ENCODE results near the gene TNIP1. TPM values are rescaled to one million over a fixed set of nuclear protein-coding genes. Genes with fewer than 3 reads are reported as not detected.
A peak's percentile ranks its signal among the peaks of the same experiment; 100 is the strongest.

The TNIP1 gene
- total RNA-seq, 1 donor from 2014 or later: 110 TPM

GRCh38 chr5:151030056-151030336, 50.8 kb downstream of the TNIP1 start:
- DNase-seq (ENCODE audit: low spot score): no peak
- intact Hi-C loops (cut with DNase I): no loop called here

GRCh38 chr5:151029179-151030055, 51.4 kb downstream of the TNIP1 start:
- DNase-seq (ENCODE audit: low spot score): no peak
- intact Hi-C loops (cut with DNase I): no loop called here

DNA sequence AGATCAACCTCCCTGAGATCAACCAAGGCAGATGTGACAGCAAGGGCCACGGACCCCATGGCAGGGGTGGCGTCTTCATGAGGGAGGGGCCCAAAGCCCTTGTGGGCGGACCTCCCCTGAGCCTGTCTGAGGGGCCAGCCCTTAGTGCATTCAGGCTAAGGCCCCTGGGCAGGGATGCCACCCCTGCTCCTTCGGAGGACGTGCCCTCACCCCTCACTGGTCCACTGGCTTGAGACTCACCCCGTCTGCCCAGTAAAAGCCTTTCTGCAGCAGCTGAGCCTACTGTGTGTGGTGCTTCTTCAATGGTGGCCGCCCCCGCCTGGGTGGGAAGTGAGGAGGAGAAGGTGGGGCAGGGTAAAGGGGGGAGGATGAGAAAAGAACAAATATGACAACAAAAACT, 52.1 kb downstream of the TNIP1 start:
- intact Hi-C loops (cut with DNase I): no loop called here

DNA sequence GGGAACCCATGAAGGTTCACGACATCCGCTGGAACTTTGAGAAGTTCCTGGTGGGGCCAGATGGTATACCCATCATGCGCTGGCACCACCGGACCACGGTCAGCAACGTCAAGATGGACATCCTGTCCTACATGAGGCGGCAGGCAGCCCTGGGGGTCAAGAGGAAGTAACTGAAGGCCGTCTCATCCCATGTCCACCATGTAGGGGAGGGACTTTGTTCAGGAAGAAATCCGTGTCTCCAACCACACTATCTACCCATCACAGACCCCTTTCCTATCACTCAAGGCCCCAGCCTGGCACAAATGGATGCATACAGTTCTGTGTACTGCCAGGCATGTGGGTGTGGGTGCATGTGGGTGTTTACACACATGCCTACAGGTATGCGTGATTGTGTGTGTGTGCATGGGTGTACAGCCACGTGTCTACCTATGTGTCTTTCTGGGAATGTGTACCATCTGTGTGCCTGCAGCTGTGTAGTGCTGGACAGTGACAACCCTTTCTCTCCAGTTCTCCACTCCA, 52.8 kb downstream of the TNIP1 start:
- intact Hi-C loops (cut with DNase I): no loop called here
- no peak for DNase-seq (ENCODE audit: low spot score)

More for the DNA sequence above, 52.1 kb downstream of the TNIP1 start:
- DNase-seq (ENCODE audit: low spot score): no peak

GRCh38 chr5:151026679-151027078, 54.2 kb downstream of the TNIP1 start:
- intact Hi-C loops (cut with DNase I): no loop called here
- no peak for DNase-seq (ENCODE audit: low spot score)

GRCh38 chr5:151026088-151026487, 54.7 kb downstream of the TNIP1 start:
- no peak for DNase-seq (ENCODE audit: low spot score)
- intact Hi-C loops (cut with DNase I): no loop called here

DNA sequence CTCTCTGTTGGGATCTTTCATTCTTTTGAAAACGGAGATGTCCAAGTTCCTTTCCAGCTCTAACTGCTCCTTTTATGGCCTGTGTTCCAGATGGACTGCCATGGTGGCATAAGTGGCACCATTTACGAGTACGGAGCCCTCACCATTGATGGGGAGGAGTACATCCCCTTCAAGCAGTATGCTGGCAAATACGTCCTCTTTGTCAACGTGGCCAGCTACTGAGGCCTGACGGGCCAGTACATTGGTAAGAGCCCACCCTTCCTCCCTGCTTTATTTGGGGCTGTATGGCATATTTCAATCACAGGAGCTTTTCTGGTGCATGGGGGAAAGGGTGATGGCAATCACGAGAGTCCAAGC, 55.6 kb downstream of the TNIP1 start:
- DNase-seq (ENCODE audit: low spot score): no peak
- intact Hi-C loops (cut with DNase I): loop anchor here (2.0 kb wide), 1 partner anchor 14 kb away; no protein-coding TSS in a partner anchor

GRCh38 chr5:151024440-151025249, 56.2 kb downstream of the TNIP1 start:
- intact Hi-C loops (cut with DNase I): loop anchor here (2.0 to 5.0 kb wide), 2 partner anchors 14 to 367 kb away; no protein-coding TSS in a partner anchor
- no peak for DNase-seq (ENCODE audit: low spot score)

GRCh38 chr5:151023651-151024050, 57.2 kb downstream of the TNIP1 start:
- peak; percentile 85 for DNase-seq (ENCODE audit: low spot score)
- intact Hi-C loops (cut with DNase I): loop anchor here (1.0 to 5.0 kb wide), 3 partner anchors 15 to 366 kb away; no protein-coding TSS in a partner anchor

- intact Hi-C loops (cut with DNase I): loop anchor here (1.0 to 5.0 kb wide), 2 partner anchors 77 to 366 kb away; no protein-coding TSS in a partner anchor
- DNase-seq (ENCODE audit: low spot score): peak; percentile 85
Measured at GRCh38 chr5:151023047-151023615, 57.7 kb downstream of the TNIP1 start.

- intact Hi-C loops (cut with DNase I): loop anchor here (1.0 to 5.0 kb wide), 2 partner anchors 76 to 365 kb away; no protein-coding TSS in a partner anchor
- no peak for DNase-seq (ENCODE audit: low spot score)
Measured at GRCh38 chr5:151022511-151023018, 58.3 kb downstream of the TNIP1 start.

- intact Hi-C loops (cut with DNase I): loop anchor here (5.0 kb wide), 1 partner anchor 364 kb away; no protein-coding TSS in a partner anchor
- DNase-seq (ENCODE audit: low spot score): no peak
Measured at GRCh38 chr5:151021746-151022145, 59.1 kb downstream of the TNIP1 start.

DNA sequence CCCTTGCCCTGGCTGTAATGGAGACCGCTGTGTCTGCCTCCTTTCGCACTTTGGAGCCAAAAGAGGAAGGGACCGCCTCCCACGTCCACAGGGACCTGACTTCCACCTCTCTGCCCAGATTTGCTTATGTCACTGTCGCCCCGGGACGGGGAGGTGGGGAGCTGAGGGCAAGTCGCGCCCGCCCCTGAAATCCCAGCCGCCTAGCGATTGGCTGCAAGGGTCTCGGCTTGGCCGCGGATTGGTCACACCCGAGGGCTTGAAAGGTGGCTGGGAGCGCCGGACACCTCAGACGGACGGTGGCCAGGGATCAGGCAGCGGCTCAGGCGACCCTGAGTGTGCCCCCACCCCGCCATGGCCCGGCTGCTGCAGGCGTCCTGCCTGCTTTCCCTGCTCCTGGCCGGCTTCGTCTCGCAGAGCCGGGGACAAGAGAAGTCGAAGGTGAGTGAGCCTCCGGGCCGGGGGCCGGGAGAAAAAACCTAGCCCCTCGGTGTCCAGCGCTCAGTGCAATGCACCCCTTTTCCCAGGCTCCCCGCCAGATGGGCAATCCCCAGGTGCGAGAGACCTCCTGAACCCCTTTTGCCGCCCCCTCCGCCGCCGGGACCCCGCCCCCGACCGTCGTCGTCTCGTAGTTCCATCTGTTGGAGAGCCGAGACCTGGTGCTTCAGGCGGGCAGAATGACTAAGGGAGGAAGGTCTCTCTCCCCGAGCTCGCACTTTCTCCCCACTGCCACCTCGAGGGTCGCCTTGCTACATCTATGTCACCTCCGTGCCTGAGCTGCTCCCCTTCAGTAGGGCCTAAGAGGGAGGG, 60.3 kb downstream of the TNIP1 start, which contains the start of gene GPX3:
TSS of gene GPX3 (plus strand) at position 288 of the 807 bp plus-strand sequence. CDS start at position 352, 64 bp downstream.
- intact Hi-C loops (cut with DNase I): loop anchor here (5.0 kb wide), 1 partner anchor 363 kb away; no protein-coding TSS in a partner anchor
- DNase-seq (ENCODE audit: low spot score): peak; percentile 97

DNA sequence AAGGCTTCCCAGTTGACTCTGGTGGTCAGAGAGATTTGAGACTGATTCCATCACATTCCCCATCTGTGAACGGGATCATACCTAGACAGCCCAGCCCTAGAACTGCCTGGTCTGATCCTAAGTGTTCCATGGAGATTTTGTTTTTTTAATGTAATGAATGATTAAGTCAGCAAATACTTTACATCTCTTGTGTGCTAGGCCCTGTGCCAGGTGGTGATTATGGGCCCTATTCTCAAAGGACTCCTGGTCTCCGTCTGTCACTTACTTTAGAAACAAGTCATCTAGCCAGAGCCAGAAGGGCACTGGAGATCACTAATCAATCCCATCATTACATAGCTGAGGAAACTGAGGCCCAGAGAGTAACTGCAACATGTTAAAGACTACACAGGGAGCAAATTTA, 61.5 kb downstream of the TNIP1 start:
- DNase-seq (ENCODE audit: low spot score): no peak
- intact Hi-C loops (cut with DNase I): no loop called here

DNA sequence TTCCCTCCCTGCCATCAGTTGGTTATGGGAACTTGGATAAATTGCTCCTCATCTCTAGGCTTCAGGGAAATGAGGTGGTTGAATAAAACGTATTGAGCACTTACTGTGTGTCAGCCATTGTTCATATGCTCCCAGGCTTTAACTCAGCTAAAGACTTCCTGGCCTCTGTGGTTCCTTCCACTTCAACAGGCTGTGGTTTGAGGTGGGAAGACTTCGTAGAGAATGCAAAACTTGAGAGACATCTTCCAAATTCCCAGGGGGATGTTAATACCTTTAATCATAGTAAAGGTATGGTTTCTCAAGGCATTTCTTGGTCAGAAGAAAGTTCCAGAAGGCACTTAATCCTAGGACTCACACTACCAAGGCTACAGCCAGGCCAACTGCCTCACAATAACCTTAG, 62.0 kb downstream of the TNIP1 start:
- intact Hi-C loops (cut with DNase I): no loop called here

GRCh38 chr5:151017897-151018296, 62.9 kb downstream of the TNIP1 start:
- intact Hi-C loops (cut with DNase I): no loop called here
- DNase-seq (ENCODE audit: low spot score): no peak

More for the DNA sequence above, 62.0 kb downstream of the TNIP1 start:
- no peak for DNase-seq (ENCODE audit: low spot score)

GRCh38 chr5:151016700-151017099, 64.1 kb downstream of the TNIP1 start:
- no peak for DNase-seq (ENCODE audit: low spot score)
- intact Hi-C loops (cut with DNase I): no loop called here

DNA sequence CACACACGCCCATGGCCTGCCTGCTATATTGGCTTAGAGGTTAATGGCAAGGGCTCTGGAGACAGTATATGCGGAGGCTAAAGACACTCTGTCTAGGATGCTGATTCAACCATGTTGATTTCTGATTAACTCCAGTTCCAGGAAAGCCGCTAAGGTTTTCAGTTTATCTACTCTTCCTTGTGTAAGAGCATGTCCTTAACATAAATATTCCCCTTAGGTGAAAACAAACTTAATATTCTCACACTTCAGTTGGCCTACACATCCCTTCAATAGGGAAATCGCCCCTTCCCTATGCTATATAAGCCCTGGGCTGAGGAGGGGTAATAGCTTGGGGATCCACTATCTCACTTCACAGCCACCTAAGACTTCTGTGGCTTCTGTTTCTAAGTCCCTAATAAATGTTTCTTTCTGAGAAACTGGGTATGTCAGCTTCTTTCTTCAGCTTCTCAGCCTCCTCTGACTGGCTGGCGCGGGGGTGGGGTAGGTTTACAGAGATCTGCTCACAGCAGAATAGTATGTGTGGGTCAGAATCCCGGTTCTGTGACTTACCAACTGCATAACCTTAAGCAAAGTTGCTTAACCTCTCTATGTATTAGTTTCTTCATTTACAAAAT, 64.8 kb downstream of the TNIP1 start:
- intact Hi-C loops (cut with DNase I): no loop called here
- DNase-seq (ENCODE audit: low spot score): no peak
